Right atrium auricular region (tissue), 2 donors: Measurements from ENCODE around the gene CA6. TPM values are rescaled to one million over a fixed set of nuclear protein-coding genes. Genes with fewer than 3 reads are reported as not detected.

ENCODE experiments used
- DNase-seq: peaks from one replicate; pipeline ENCODE4 v3.0.0-alpha.2; 2019; ENCODE audit warnings: low spot score
- H3K27ac ChIP-seq, 2 donors: fragments of 200-600 bp; sonication (generic); 1 replicate in 1 of 2; 2 replicates in 1 of 2; pipeline ENCODE4 v1.5.1; 2016 to 2019
- H3K27me3 ChIP-seq, 2 donors: fragments of 200-600 bp; sonication (generic); one replicate each; pipeline versions ENCODE4 v1.5.1 to v1.6.0; 2017 to 2019
- H3K36me3 ChIP-seq: fragments of 200-600 bp; sonication (generic); one replicate; pipeline ENCODE4 v1.5.1; 2016
- H3K4me1 ChIP-seq, 2 donors: fragments of 200-600 bp; sonication (generic); one replicate each; pipeline versions ENCODE4 v1.5.1 to v1.6.0; 2017 to 2019
- H3K4me3 ChIP-seq, 2 donors: fragments of 200-600 bp; sonication (generic); 1 replicate in 1 of 2; 2 replicates in 1 of 2; pipeline ENCODE4 v1.5.1; 2017 to 2019; ENCODE audit warnings: mild to moderate bottlenecking in 1 of 2, moderate library complexity in 1 of 2
- H3K9me3 ChIP-seq, 2 donors: fragments of 200-600 bp; sonication (generic); one replicate each; pipeline ENCODE4 v1.5.1; 2019
- total RNA-seq, 2 donors: library from RNA; depleted of rRNA; stranded (reverse); fragments of >200 nt; gene quantifications; one replicate each; pipeline ENCODE4 v1.1.0, GENCODE V29; 2016
- TF ChIP-seq, protein P1 (sequence below), 2 donors: fragments of 200-600 bp; sonication (generic); IDR thresholded peaks; one replicate each; pipeline ENCODE4 v1.5.1; 2019; ENCODE audit warnings: antibody characterized with exemption in 2 of 2

Gene CA6
- total RNA-seq, 2 donors from 2014 or later: not detected

- Histone ChIP-seq H3K27ac (no peak overlapping the region), H3K9me3 (no peaks in the 10 kb centered on the region), H3K27me3 (no peaks in the 10 kb centered on the region), H3K4me3 (no peak overlapping the region), H3K36me3 (no peaks in the 10 kb centered on the region), H3K4me1 (no peaks in the 10 kb centered on the region)
- TF ChIP-seq, protein P1, sequence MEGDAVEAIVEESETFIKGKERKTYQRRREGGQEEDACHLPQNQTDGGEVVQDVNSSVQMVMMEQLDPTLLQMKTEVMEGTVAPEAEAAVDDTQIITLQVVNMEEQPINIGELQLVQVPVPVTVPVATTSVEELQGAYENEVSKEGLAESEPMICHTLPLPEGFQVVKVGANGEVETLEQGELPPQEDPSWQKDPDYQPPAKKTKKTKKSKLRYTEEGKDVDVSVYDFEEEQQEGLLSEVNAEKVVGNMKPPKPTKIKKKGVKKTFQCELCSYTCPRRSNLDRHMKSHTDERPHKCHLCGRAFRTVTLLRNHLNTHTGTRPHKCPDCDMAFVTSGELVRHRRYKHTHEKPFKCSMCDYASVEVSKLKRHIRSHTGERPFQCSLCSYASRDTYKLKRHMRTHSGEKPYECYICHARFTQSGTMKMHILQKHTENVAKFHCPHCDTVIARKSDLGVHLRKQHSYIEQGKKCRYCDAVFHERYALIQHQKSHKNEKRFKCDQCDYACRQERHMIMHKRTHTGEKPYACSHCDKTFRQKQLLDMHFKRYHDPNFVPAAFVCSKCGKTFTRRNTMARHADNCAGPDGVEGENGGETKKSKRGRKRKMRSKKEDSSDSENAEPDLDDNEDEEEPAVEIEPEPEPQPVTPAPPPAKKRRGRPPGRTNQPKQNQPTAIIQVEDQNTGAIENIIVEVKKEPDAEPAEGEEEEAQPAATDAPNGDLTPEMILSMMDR (IDR thresholded peaks at IDR 0.05): no peak
- no peak for DNase-seq
These were observed 25.2 kb downstream of the CA6 start for GRCh38 chr1:8970870-8971337.

GRCh38 chr1:8974551-8974950 lies 28.9 kb downstream of the CA6 start:
- no peaks in the 10 kb centered on the region for H3K9me3 ChIP-seq

DNA sequence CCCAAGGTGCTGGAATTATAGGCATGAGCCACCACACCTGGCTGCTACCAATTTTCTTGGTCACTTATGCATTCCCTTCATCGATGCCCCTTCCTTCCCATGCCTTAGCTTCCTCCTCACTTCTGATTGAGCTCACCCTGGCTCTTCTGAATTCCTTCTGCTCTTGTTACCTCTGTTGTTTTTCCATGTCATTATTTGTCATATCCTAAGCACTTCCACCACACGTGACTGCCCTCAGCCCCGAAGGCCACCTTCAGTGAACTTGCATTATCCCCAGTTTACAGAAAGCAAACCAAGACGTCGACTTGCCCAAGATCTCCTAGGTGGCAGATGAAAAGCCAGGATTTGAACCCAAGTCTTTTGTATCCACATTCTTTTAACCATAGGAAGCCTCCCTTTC lies 30.7 kb downstream of the CA6 start:
- TF ChIP-seq, protein P1 (IDR thresholded peaks at IDR 0.05): no peak
- DNase-seq: no peak
- Histone ChIP-seq H3K27ac (no peak overlapping the region), H3K27me3 (no peaks in the 10 kb centered on the region), H3K9me3 (peaks cover 0 to 5% of the 10 kb centered on the region in 2 donors), H3K4me3 (no peak overlapping the region), H3K36me3 (no peaks in the 10 kb centered on the region), H3K4me1 (no peaks in the 10 kb centered on the region)

More at GRCh38 chr1:8974551-8974950, 28.9 kb downstream of the CA6 start:
- TF ChIP-seq, protein P1 (IDR thresholded peaks at IDR 0.05): no peak
- no peak for DNase-seq
- Histone ChIP-seq H3K4me1 (no peaks in the 10 kb centered on the region), H3K4me3 (no peak overlapping the region), H3K27ac (no peak overlapping the region), H3K36me3 (no peaks in the 10 kb centered on the region), H3K27me3 (no peaks in the 10 kb centered on the region)

DNA sequence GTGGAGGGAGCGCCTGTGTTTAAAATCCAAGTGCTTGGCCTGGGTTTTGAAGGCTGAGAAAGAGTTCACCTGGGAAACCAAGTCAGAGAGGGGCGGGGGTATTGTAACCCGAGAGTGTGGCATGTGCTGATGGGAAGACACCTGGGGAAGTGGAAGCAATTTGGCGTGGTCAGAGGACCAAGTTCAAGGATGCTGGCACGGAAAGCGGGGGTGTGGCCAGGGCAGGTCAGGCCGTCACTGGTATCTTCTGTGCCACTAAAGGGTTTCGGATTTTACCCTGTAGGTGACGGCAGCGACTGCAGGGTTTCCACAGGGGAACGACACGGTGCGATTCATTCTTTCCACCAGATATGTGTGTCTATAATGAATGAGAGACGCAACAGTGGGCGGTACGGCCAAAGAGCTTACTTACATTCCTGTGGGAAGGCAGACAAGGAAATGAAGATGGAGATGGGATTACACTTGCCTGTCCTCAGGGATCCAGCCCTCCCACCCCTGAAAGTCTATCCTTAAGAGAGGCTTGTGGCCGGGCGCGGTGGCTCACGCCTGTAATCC lies 31.3 kb downstream of the CA6 start:
- no peak overlapping the region for H3K4me3 ChIP-seq
- no peak overlapping the region for H3K27ac ChIP-seq
- TF ChIP-seq, protein P1 (IDR thresholded peaks at IDR 0.05): no peak
- H3K27me3 ChIP-seq: no peaks in the 10 kb centered on the region
- no peak for DNase-seq
- no peaks in the 10 kb centered on the region for H3K4me1 ChIP-seq
- H3K36me3 ChIP-seq: no peaks in the 10 kb centered on the region
- H3K9me3 ChIP-seq: peaks cover 0 to 5% of the 10 kb centered on the region in 2 donors

- H3K27ac ChIP-seq: no peak overlapping the region
- TF ChIP-seq, protein P1 (IDR thresholded peaks at IDR 0.05): no peak
- H3K36me3 ChIP-seq: no peaks in the 10 kb centered on the region
- H3K4me1 ChIP-seq: peaks cover 0 to 4% of the 10 kb centered on the region in 2 donors
- H3K27me3 ChIP-seq: no peaks in the 10 kb centered on the region
- no peak for DNase-seq
- no peak overlapping the region for H3K4me3 ChIP-seq
- H3K9me3 ChIP-seq: peaks cover 0 to 5% of the 10 kb centered on the region in 2 donors
These were observed 35.0 kb downstream of the CA6 start for GRCh38 chr1:8980656-8981055.

DNA sequence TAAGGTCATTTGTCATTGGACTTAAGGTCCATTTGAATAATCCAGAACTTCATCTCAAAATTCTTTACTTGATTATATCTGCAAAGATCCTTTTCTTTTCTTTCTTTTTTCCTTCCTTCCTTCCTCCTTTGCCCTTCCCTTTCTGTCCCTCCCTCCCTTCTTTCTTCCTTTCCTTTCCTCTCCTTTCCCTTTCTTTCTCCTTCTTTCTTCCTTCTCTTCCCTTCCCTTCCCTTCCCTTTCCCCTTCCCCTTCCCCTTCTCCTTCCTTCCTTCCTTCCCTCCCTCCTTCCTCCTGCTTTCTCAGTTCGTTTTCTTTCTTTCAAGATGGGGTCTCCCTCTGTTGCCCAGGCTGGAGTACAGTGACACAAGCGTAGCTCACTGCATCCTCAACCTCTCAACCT lies 35.5 kb downstream of the CA6 start:
- DNase-seq: no peak
- H3K27me3 ChIP-seq: no peaks in the 10 kb centered on the region
- no peak overlapping the region for H3K27ac ChIP-seq
- peaks cover 0 to 9% of the 10 kb centered on the region in 2 donors for H3K4me1 ChIP-seq
- TF ChIP-seq, protein P1 (IDR thresholded peaks at IDR 0.05): no peak
- H3K4me3 ChIP-seq: no peak overlapping the region
- peaks cover 0 to 5% of the 10 kb centered on the region in 2 donors for H3K9me3 ChIP-seq
- no peaks in the 10 kb centered on the region for H3K36me3 ChIP-seq
